ENCODE results near the gene BNC2.

BNC2 gene

DNA sequence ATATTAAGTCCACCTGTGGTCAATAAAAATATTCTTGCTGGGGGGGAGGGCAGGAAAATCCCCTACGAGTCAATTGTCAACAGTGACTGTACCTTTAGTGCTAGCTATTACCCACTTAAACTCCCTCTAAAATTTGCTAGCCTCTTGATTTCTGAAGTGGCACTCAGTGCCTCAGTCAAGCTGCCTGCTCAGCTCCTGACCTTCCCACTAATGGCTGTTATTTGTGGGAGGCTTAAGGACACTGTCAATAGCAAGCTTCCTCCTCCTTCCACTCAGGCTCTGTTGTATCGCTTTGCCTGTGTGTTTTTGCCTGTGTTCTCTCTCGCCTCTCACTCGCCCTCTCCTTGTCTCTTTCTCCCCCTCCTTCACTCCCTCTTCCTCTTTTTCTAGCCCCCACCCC lies 140.8 kb downstream of the BNC2 start:
- TF ChIP-seq ZFHX2 (tag by site-specific recombination; conservative IDR thresholded peaks at IDR 0.05) = 0 out of 2 replicates have a peak, but pooled peaks have one; percentile 15
- TF ChIP-seq ZFP41 (tag by site-specific recombination; IDR thresholded peaks at IDR 0.05; ENCODE audit: borderline replicate concordance) = no peak
- peak; percentile 30; the same call in 1 of the 2 replicates for TF ChIP-seq EGR2 (tag by site-specific recombination; IDR thresholded peaks at IDR 0.05; ENCODE audit: low read depth)
- TF ChIP-seq PRDM1 (tag by site-specific recombination; IDR thresholded peaks at IDR 0.05) = 0 out of 2 replicates have a peak, but pooled peaks have one; percentile 8
- Histone ChIP-seq H3K27ac (ENCODE audit: extremely low read depth, low read depth, low read length) (no peak overlapping the region), H3K4me1 (ENCODE audit: control insufficient read depth, insufficient read depth, low read length) (peaks cover 4% of the 10 kb centered on the region; the same call in 1 of the 2 replicates), H3K4me3 (ENCODE audit: low read depth, low read length) (no peak overlapping the region), H3K36me3 (ENCODE audit: control insufficient read depth in 2 of 2, insufficient read depth in 1 of 2, low read length in 2 of 2) (no peaks in the 10 kb centered on the region), H3K9me3 (ENCODE audit: control insufficient read depth, insufficient read depth, low read depth, low read length) (no peaks in the 10 kb centered on the region)
- ChIA-PET POLR2A (no interaction called here), CTCF (interaction anchor here (0.6 to 1.7 kb wide), 6 partner anchors 9 to 733 kb away, joined by 3 to 6 read pairs (median 3); no protein-coding TSS in a partner anchor)

DNA sequence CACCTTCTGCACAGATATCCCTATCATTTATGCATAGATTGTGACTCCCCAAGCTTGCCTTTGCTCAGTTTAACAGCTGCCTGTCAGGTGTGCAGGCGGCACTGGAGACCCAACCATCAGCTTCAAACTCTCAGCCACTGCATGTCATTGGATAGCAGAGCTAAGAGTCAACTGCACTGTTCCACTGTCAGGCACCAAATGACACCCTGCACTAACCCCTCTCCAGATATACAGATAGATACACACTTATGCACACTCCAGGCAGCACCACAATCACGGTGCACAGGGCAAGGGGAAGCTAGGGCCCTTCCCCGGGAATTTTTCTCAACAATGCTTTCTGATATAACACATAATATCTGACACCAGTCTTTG lies 142.3 kb downstream of the BNC2 start:
- Histone ChIP-seq H3K36me3 (ENCODE audit: control insufficient read depth in 2 of 2, insufficient read depth in 1 of 2, low read length in 2 of 2) (no peaks in the 10 kb centered on the region), H3K27ac (ENCODE audit: extremely low read depth, low read depth, low read length) (no peak overlapping the region), H3K4me1 (ENCODE audit: control insufficient read depth, insufficient read depth, low read length) (peaks cover 4% of the 10 kb centered on the region; the same call in 1 of the 2 replicates), H3K9me3 (ENCODE audit: control insufficient read depth, insufficient read depth, low read depth, low read length) (no peaks in the 10 kb centered on the region), H3K4me3 (ENCODE audit: low read depth, low read length) (no peak overlapping the region)
- ChIA-PET POLR2A (interaction anchor here (0.5 to 1.2 kb wide), 2 partner anchors 98 to 129 kb away, joined by 3 read pairs; no protein-coding TSS in a partner anchor), CTCF (interaction anchor here (0.7 to 1.2 kb wide), 2 partner anchors 130 to 336 kb away, joined by 3 read pairs; no protein-coding TSS in a partner anchor)
- TF ChIP-seq ZBTB17 (tag by site-specific recombination; IDR thresholded peaks at IDR 0.05) (no peak), ZBTB20 (tag by site-specific recombination; IDR thresholded peaks at IDR 0.05) (peak; percentile 32; the same call in 1 of the 2 replicates)

DNA sequence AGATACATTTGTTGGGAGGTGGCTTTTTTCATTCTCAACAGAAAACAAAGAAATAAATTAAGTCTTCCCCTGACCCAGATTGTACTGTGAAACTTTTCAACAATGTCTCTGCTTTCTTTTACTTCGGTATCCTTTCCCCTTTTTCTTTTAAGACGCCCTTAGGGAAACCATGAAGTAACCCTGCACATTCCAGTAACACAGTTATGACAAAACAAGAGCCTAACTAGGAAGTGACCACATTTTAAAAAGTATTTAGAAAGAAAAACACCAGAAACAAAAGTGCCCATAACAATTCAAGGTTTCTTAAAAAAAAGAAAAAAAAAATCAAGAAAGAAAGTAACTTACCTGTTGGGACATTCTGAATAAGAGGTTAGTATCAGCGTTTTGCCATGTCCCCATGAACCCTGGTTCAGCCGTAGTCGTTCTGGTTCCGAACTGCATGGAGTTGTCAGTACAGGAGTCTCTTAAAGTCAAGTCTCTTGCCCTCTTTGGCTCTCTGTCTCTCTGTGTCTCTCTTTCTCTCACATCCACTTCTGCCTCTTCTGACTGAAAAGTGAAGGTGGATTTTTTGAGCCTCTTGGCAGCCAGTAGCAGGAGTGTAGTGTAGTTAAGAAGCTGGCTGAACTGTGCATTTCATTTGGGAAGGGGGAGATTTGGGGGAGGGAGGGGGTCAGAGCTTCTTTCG lies 142.9 kb downstream of the BNC2 start:
- TF ChIP-seq GFI1B (tag by site-specific recombination; IDR thresholded peaks at IDR 0.05) = no peak
- TF ChIP-seq HOXA7 (CRISPR knock-in tag; IDR thresholded peaks at IDR 0.05; ENCODE audit: borderline replicate concordance) = no peak
- TF ChIP-seq, protein P1, sequence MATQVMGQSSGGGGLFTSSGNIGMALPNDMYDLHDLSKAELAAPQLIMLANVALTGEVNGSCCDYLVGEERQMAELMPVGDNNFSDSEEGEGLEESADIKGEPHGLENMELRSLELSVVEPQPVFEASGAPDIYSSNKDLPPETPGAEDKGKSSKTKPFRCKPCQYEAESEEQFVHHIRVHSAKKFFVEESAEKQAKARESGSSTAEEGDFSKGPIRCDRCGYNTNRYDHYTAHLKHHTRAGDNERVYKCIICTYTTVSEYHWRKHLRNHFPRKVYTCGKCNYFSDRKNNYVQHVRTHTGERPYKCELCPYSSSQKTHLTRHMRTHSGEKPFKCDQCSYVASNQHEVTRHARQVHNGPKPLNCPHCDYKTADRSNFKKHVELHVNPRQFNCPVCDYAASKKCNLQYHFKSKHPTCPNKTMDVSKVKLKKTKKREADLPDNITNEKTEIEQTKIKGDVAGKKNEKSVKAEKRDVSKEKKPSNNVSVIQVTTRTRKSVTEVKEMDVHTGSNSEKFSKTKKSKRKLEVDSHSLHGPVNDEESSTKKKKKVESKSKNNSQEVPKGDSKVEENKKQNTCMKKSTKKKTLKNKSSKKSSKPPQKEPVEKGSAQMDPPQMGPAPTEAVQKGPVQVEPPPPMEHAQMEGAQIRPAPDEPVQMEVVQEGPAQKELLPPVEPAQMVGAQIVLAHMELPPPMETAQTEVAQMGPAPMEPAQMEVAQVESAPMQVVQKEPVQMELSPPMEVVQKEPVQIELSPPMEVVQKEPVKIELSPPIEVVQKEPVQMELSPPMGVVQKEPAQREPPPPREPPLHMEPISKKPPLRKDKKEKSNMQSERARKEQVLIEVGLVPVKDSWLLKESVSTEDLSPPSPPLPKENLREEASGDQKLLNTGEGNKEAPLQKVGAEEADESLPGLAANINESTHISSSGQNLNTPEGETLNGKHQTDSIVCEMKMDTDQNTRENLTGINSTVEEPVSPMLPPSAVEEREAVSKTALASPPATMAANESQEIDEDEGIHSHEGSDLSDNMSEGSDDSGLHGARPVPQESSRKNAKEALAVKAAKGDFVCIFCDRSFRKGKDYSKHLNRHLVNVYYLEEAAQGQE (tag by site-specific recombination; IDR thresholded peaks at IDR 0.05) = no peak
- TF ChIP-seq, protein P2, sequence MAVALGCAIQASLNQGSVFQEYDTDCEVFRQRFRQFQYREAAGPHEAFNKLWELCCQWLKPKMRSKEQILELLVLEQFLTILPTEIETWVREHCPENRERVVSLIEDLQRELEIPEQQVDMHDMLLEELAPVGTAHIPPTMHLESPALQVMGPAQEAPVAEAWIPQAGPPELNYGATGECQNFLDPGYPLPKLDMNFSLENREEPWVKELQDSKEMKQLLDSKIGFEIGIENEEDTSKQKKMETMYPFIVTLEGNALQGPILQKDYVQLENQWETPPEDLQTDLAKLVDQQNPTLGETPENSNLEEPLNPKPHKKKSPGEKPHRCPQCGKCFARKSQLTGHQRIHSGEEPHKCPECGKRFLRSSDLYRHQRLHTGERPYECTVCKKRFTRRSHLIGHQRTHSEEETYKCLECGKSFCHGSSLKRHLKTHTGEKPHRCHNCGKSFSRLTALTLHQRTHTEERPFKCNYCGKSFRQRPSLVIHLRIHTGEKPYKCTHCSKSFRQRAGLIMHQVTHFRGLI (tag by site-specific recombination; IDR thresholded peaks at IDR 0.05) = no peak
- TF ChIP-seq, protein P3, sequence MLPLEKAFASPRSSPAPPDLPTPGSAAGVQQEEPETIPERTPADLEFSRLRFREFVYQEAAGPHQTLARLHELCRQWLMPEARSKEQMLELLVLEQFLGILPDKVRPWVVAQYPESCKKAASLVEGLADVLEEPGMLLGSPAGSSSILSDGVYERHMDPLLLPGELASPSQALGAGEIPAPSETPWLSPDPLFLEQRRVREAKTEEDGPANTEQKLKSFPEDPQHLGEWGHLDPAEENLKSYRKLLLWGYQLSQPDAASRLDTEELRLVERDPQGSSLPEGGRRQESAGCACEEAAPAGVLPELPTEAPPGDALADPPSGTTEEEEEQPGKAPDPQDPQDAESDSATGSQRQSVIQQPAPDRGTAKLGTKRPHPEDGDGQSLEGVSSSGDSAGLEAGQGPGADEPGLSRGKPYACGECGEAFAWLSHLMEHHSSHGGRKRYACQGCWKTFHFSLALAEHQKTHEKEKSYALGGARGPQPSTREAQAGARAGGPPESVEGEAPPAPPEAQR (tag by site-specific recombination; IDR thresholded peaks at IDR 0.05) = no peak
- TF ChIP-seq SP2 (tag by site-specific recombination; IDR thresholded peaks at IDR 0.05) = no peak
- TF ChIP-seq, protein P4, sequence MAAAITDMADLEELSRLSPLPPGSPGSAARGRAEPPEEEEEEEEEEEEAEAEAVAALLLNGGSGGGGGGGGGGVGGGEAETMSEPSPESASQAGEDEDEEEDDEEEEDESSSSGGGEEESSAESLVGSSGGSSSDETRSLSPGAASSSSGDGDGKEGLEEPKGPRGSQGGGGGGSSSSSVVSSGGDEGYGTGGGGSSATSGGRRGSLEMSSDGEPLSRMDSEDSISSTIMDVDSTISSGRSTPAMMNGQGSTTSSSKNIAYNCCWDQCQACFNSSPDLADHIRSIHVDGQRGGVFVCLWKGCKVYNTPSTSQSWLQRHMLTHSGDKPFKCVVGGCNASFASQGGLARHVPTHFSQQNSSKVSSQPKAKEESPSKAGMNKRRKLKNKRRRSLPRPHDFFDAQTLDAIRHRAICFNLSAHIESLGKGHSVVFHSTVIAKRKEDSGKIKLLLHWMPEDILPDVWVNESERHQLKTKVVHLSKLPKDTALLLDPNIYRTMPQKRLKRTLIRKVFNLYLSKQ (tag by site-specific recombination; IDR thresholded peaks at IDR 0.05; ENCODE audit: borderline replicate concordance) = no peak
- TF ChIP-seq, protein P5, sequence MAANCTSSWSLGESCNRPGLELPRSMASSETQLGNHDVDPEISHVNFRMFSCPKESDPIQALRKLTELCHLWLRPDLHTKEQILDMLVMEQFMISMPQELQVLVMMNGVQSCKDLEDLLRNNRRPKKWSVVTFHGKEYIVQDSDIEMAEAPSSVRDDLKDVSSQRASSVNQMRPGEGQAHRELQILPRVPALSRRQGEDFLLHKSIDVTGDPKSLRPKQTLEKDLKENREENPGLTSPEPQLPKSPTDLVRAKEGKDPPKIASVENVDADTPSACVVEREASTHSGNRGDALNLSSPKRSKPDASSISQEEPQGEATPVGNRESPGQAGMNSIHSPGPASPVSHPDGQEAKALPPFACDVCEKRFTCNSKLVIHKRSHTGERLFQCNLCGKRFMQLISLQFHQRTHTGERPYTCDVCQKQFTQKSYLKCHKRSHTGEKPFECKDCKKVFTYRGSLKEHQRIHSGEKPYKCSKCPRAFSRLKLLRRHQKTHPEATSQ (tag by site-specific recombination; IDR thresholded peaks at IDR 0.05) = no peak
- TF ChIP-seq SCRT2 (tag by site-specific recombination; IDR thresholded peaks at IDR 0.05) = no peak
- TF ChIP-seq, protein P6, sequence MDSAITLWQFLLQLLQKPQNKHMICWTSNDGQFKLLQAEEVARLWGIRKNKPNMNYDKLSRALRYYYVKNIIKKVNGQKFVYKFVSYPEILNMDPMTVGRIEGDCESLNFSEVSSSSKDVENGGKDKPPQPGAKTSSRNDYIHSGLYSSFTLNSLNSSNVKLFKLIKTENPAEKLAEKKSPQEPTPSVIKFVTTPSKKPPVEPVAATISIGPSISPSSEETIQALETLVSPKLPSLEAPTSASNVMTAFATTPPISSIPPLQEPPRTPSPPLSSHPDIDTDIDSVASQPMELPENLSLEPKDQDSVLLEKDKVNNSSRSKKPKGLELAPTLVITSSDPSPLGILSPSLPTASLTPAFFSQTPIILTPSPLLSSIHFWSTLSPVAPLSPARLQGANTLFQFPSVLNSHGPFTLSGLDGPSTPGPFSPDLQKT (IDR thresholded peaks at IDR 0.05; ENCODE audit: borderline replicate concordance, low read depth, low read length) = no peak
- TF ChIP-seq SETDB1 (IDR thresholded peaks at IDR 0.05; ENCODE audit: insufficient read length, low read length) = no peak

More for the DNA sequence above, 142.9 kb downstream of the BNC2 start:
- POLR2A ChIA-PET = interaction anchor here (1.2 kb wide), 1 partner anchor 99 kb away, joined by 3 read pairs; no protein-coding TSS in a partner anchor
- H3K27ac ChIP-seq (ENCODE audit: extremely low read depth, low read depth, low read length) = no peak overlapping the region; the same call in 1 of the 2 replicates
- CTCF ChIA-PET = interaction anchor here (0.6 kb wide), 1 partner anchor 308 kb away, joined by 3 read pairs; no protein-coding TSS in a partner anchor
- peak overlapping the region; percentile 50; the same call in 1 of the 2 replicates for H3K4me3 ChIP-seq (ENCODE audit: low read depth, low read length)
- H3K9me3 ChIP-seq (ENCODE audit: control insufficient read depth, insufficient read depth, low read depth, low read length) = no peaks in the 10 kb centered on the region
- no peaks in the 10 kb centered on the region for H3K36me3 ChIP-seq (ENCODE audit: control insufficient read depth in 2 of 2, insufficient read depth in 1 of 2, low read length in 2 of 2)
- H3K4me1 ChIP-seq (ENCODE audit: control insufficient read depth, insufficient read depth, low read length) = peaks cover 4% of the 10 kb centered on the region; the same call in 1 of the 2 replicates

Data from HEK293 (cell line).